ENCODE results near the gene ZCRB1. TPM values are rescaled to one million over a fixed set of nuclear protein-coding genes. Genes with fewer than 3 reads are reported as not detected.

ZCRB1 gene
- polyA plus RNA-seq (2013, experiment 1 of 2), result 64.6 TPM
- 73.5 TPM for polyA plus RNA-seq (2013, experiment 2 of 2)

GRCh38 chr12:42325653-42326474 is at the start of gene ZCRB1, which contains the start of gene PPHLN1:
Gene ZCRB1, minus strand, starts transcription at chr12:42326094. Its CDS starts 1,992 bp downstream, at chr12:42324102.
Gene PPHLN1, plus strand, starts transcription at chr12:42326167. Its CDS starts 9,736 bp downstream, at chr12:42335903.
- peak within 1 kb of the TSS; percentile 87 for H3K4me3 ChIP-seq (ENCODE audit: extremely low read depth, insufficient read depth, low read length, poor library complexity, severe bottlenecking)
- WGBS, 2 experiments (ENCODE audit: insufficient coverage in 2 of 2), result 0% methylated on average over 41 to 53 of the region's 55 CpGs
- H3K4me1 ChIP-seq (ENCODE audit: control insufficient read depth, insufficient read depth, low read length, poor library complexity, severe bottlenecking), result peaks cover 11% of the 10 kb centered on the region
- no peaks in the 10 kb centered on the region for H3K9me3 ChIP-seq (ENCODE audit: control insufficient read depth, low read length)
- peaks cover 8% of the 10 kb centered on the region for H3K36me3 ChIP-seq (ENCODE audit: control insufficient read depth, insufficient read depth, low read length)
- peak within 1 kb of the TSS; percentile 82 for H3K27ac ChIP-seq (ENCODE audit: low read depth, low read length, severe bottlenecking)

- Histone ChIP-seq H3K4me1 (ENCODE audit: control insufficient read depth, insufficient read depth, low read length, poor library complexity, severe bottlenecking) (no peaks in the 10 kb centered on the region), H3K36me3 (ENCODE audit: control insufficient read depth, insufficient read depth, low read length) (peaks cover 26% of the 10 kb centered on the region), H3K4me3 (ENCODE audit: extremely low read depth, insufficient read depth, low read length, poor library complexity, severe bottlenecking) (no peak overlapping the region), H3K9me3 (ENCODE audit: control insufficient read depth, low read length) (no peaks in the 10 kb centered on the region), H3K27ac (ENCODE audit: low read depth, low read length, severe bottlenecking) (no peak overlapping the region)
Observed at GRCh38 chr12:42373669-42374068, 47.8 kb upstream of the ZCRB1 start.

- Histone ChIP-seq H3K27ac (ENCODE audit: low read depth, low read length, severe bottlenecking) (no peak overlapping the region), H3K36me3 (ENCODE audit: control insufficient read depth, insufficient read depth, low read length) (peaks cover 24% of the 10 kb centered on the region), H3K4me3 (ENCODE audit: extremely low read depth, insufficient read depth, low read length, poor library complexity, severe bottlenecking) (no peak overlapping the region), H3K9me3 (ENCODE audit: control insufficient read depth, low read length) (no peaks in the 10 kb centered on the region), H3K4me1 (ENCODE audit: control insufficient read depth, insufficient read depth, low read length, poor library complexity, severe bottlenecking) (no peaks in the 10 kb centered on the region)
- WGBS, 2 experiments (ENCODE audit: insufficient coverage in 2 of 2), result 100% methylated on average over 1 to 2 of the region's 2 CpGs
Observed at GRCh38 chr12:42372154-42372791, 46.4 kb upstream of the ZCRB1 start.

- no peak overlapping the region for H3K27ac ChIP-seq (ENCODE audit: low read depth, low read length, severe bottlenecking)
- H3K36me3 ChIP-seq (ENCODE audit: control insufficient read depth, insufficient read depth, low read length), result peaks cover 3% of the 10 kb centered on the region
- 39 to 53% methylated on average over 3 of the region's 4 CpGs for WGBS, 2 experiments (ENCODE audit: insufficient coverage in 2 of 2)
- H3K9me3 ChIP-seq (ENCODE audit: control insufficient read depth, low read length), result no peaks in the 10 kb centered on the region
- no peak overlapping the region for H3K4me3 ChIP-seq (ENCODE audit: extremely low read depth, insufficient read depth, low read length, poor library complexity, severe bottlenecking)
- no peaks in the 10 kb centered on the region for H3K4me1 ChIP-seq (ENCODE audit: control insufficient read depth, insufficient read depth, low read length, poor library complexity, severe bottlenecking)
Observed at GRCh38 chr12:42370013-42370412, 44.1 kb upstream of the ZCRB1 start.

GRCh38 chr12:42365486-42365885 is 39.6 kb upstream of the ZCRB1 start:
- H3K9me3 ChIP-seq (ENCODE audit: control insufficient read depth, low read length), result no peaks in the 10 kb centered on the region
- no peak overlapping the region for H3K27ac ChIP-seq (ENCODE audit: low read depth, low read length, severe bottlenecking)
- 92 to 100% methylated on average over 1 to 2 of the region's 5 CpGs for WGBS, 2 experiments (ENCODE audit: insufficient coverage in 2 of 2)
- peaks cover 11% of the 10 kb centered on the region for H3K36me3 ChIP-seq (ENCODE audit: control insufficient read depth, insufficient read depth, low read length)
- H3K4me3 ChIP-seq (ENCODE audit: extremely low read depth, insufficient read depth, low read length, poor library complexity, severe bottlenecking), result no peak overlapping the region
- peaks cover 3% of the 10 kb centered on the region for H3K4me1 ChIP-seq (ENCODE audit: control insufficient read depth, insufficient read depth, low read length, poor library complexity, severe bottlenecking)

- H3K9me3 ChIP-seq (ENCODE audit: control insufficient read depth, low read length), result no peaks in the 10 kb centered on the region
- H3K36me3 ChIP-seq (ENCODE audit: control insufficient read depth, insufficient read depth, low read length), result peaks cover 15% of the 10 kb centered on the region
- H3K4me3 ChIP-seq (ENCODE audit: extremely low read depth, insufficient read depth, low read length, poor library complexity, severe bottlenecking), result no peak overlapping the region
- H3K27ac ChIP-seq (ENCODE audit: low read depth, low read length, severe bottlenecking), result no peak overlapping the region
- WGBS, 2 experiments (ENCODE audit: insufficient coverage in 2 of 2), result 60% methylated on average over 8 of the region's 9 CpGs; no CpG with 5 or more reads in 1 of the 2 experiments
- H3K4me1 ChIP-seq (ENCODE audit: control insufficient read depth, insufficient read depth, low read length, poor library complexity, severe bottlenecking), result peaks cover 3% of the 10 kb centered on the region
Observed at GRCh38 chr12:42364692-42365091, 38.8 kb upstream of the ZCRB1 start.

DNA sequence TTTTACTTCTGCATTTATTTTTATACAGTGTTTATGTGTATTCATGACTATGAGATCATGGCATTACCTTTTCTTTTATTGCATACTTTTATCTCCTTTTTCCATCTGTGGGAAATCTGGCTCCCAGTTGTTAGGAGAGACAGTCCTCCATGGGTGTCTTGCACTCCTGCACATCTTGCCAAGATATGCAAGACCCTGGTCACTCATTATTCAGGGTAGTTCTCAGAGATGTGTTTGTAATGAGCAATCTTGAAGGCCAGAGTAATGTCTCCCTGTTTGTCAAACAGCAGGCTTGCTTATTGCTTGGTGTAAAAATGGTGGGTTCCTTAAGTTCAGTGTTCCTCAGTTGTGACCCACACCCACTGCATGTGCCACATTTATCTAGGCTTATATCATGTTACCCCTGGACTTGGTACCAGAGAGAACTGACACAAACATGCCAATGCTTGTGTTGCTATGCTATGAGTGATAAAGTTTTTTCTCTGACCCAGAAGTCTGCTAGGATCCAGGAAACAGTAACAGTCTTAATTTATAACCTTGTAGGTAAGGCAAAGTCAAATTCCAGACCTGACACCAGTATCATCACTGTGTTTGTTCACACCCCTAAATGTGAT is 36.9 kb upstream of the ZCRB1 start:
- Histone ChIP-seq H3K4me1 (ENCODE audit: control insufficient read depth, insufficient read depth, low read length, poor library complexity, severe bottlenecking) (peaks cover 3% of the 10 kb centered on the region), H3K36me3 (ENCODE audit: control insufficient read depth, insufficient read depth, low read length) (peaks cover 23% of the 10 kb centered on the region), H3K27ac (ENCODE audit: low read depth, low read length, severe bottlenecking) (no peak overlapping the region), H3K9me3 (ENCODE audit: control insufficient read depth, low read length) (no peaks in the 10 kb centered on the region), H3K4me3 (ENCODE audit: extremely low read depth, insufficient read depth, low read length, poor library complexity, severe bottlenecking) (no peak overlapping the region)

DNA sequence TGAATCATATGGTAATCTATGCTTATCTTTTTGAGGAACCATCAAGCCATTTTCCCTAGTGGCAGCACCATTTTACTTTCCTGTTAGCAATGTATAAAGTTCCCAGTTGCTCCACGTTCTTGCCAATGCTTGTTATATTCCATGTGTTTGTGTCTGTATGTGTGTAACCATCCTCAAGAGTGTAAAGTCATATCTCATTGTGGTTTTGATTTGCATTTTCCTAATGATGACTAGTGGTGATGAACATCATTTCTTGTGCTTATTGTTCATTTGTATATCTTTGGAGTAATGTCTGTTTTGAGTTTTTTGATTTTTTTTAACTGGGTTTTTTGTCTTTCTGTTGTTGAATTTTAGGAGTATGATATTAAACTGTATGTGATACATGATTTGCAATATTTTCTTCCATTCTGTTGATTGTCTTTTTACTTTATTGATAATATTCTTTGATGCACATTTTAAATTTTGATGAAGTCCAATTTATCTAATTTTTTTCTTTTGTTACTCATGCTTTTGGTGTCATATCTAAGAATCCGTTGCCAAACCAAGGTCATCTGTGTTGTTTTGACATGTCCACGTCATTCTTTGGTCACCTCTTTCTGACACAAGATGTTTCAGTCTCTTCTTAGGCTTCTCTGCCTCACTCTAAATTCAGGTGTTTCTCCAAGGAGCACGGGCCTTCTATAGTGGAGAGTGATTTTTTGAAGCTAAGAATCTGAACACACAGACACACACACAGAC is 36.2 kb upstream of the ZCRB1 start:
- Histone ChIP-seq H3K36me3 (ENCODE audit: control insufficient read depth, insufficient read depth, low read length) (peaks cover 26% of the 10 kb centered on the region), H3K4me3 (ENCODE audit: extremely low read depth, insufficient read depth, low read length, poor library complexity, severe bottlenecking) (no peak overlapping the region), H3K4me1 (ENCODE audit: control insufficient read depth, insufficient read depth, low read length, poor library complexity, severe bottlenecking) (peaks cover 3% of the 10 kb centered on the region), H3K27ac (ENCODE audit: low read depth, low read length, severe bottlenecking) (no peak overlapping the region), H3K9me3 (ENCODE audit: control insufficient read depth, low read length) (no peaks in the 10 kb centered on the region)
- WGBS, 2 experiments (ENCODE audit: insufficient coverage in 2 of 2), result 83% methylated on average over 1 of the region's 4 CpGs; no CpG with 5 or more reads in 1 of the 2 experiments

- H3K9me3 ChIP-seq (ENCODE audit: control insufficient read depth, low read length), result no peaks in the 10 kb centered on the region
- no peak overlapping the region for H3K4me3 ChIP-seq (ENCODE audit: extremely low read depth, insufficient read depth, low read length, poor library complexity, severe bottlenecking)
- whole genome bisulfite sequencing, 2 experiments (ENCODE audit: insufficient coverage in 2 of 2), result 100% methylated on average over 1 to 2 of the region's 6 CpGs
- peaks cover 32% of the 10 kb centered on the region for H3K36me3 ChIP-seq (ENCODE audit: control insufficient read depth, insufficient read depth, low read length)
- H3K27ac ChIP-seq (ENCODE audit: low read depth, low read length, severe bottlenecking), result no peak overlapping the region
- peaks cover 3% of the 10 kb centered on the region for H3K4me1 ChIP-seq (ENCODE audit: control insufficient read depth, insufficient read depth, low read length, poor library complexity, severe bottlenecking)
Observed at GRCh38 chr12:42360747-42361403, 35.0 kb upstream of the ZCRB1 start.

GRCh38 chr12:42356344-42356743 is 30.4 kb upstream of the ZCRB1 start:
- H3K4me3 ChIP-seq (ENCODE audit: extremely low read depth, insufficient read depth, low read length, poor library complexity, severe bottlenecking), result no peak overlapping the region
- no CpG with 5 or more reads among the region's 2 CpGs for WGBS, 2 experiments (ENCODE audit: insufficient coverage in 2 of 2)
- no peaks in the 10 kb centered on the region for H3K9me3 ChIP-seq (ENCODE audit: control insufficient read depth, low read length)
- no peak overlapping the region for H3K27ac ChIP-seq (ENCODE audit: low read depth, low read length, severe bottlenecking)
- H3K36me3 ChIP-seq (ENCODE audit: control insufficient read depth, insufficient read depth, low read length), result peaks cover 41% of the 10 kb centered on the region
- peaks cover 3% of the 10 kb centered on the region for H3K4me1 ChIP-seq (ENCODE audit: control insufficient read depth, insufficient read depth, low read length, poor library complexity, severe bottlenecking)

All from mesodermal cell (in vitro differentiated cells).